HG03439 (cell line): Measurements from ENCODE around the gene STAMBP.

Experiments
- ATAC-seq: cut with Tn5 transposase; IDR thresholded peaks from one replicate; pipeline ENCODE4 v1.9.1; 2021; ENCODE audit warnings: mild to moderate bottlenecking, moderate library complexity; ENCODE audit not compliant: unreplicated experiment

The STAMBP gene

DNA sequence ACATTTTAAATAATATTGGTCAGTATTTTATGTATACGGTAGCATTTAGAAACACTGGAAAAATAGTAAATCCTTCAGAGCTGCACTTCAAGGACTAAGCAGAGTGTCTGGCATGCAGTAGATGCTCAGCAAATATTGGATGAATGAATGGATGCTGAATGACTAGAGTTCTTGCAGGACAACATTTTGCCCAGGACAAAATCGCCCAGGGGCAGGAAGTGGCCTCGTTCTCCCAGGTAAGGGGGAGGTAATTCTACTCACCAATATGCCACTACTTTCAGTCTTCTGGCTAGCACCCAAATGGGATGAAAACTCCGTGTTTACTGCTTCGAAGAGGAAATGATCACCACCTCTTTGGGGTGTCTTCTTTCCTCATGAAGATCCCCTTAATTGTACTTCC is 93.9 kb downstream of the STAMBP start:
- ATAC-seq: no peak
